DMS 273 treated with DMSO at 0.1 percent for 48 hours (cell line): Measurements from ENCODE around the gene LPP.

Experiments
- DNase-seq: peaks from one replicate; lab custom pipeline; 2025; lab: John Stamatoyannopoulos, UW

LPP gene

GRCh38 chr3:188253123-188253793 lies 99.3 kb downstream of the LPP start:
- no peak for DNase-seq

GRCh38 chr3:188253800-188254452 lies 100.0 kb downstream of the LPP start:
- DNase-seq = peak; percentile 54

- DNase-seq = no peak
Observed at GRCh38 chr3:188254520-188255070, 100.6 kb downstream of the LPP start.

GRCh38 chr3:188255190-188255589 lies 101.2 kb downstream of the LPP start:
- DNase-seq = no peak

- no peak for DNase-seq
Observed at GRCh38 chr3:188256758-188257157, 102.8 kb downstream of the LPP start.

- DNase-seq = no peak
Observed at GRCh38 chr3:188257384-188258026, 103.5 kb downstream of the LPP start.

- DNase-seq = no peak
Observed at GRCh38 chr3:188259191-188259590, 105.2 kb downstream of the LPP start.

GRCh38 chr3:188259596-188259995 lies 105.6 kb downstream of the LPP start:
- no peak for DNase-seq

GRCh38 chr3:188261011-188261410 lies 107.1 kb downstream of the LPP start:
- DNase-seq = no peak

GRCh38 chr3:188262488-188262887 lies 108.5 kb downstream of the LPP start:
- no peak for DNase-seq

GRCh38 chr3:188262913-188263683 lies 109.1 kb downstream of the LPP start:
- DNase-seq = no peak

- no peak for DNase-seq
Observed at GRCh38 chr3:188264226-188265207, 110.6 kb downstream of the LPP start.

GRCh38 chr3:188266562-188267274 lies 112.8 kb downstream of the LPP start:
- no peak for DNase-seq

GRCh38 chr3:188267790-188268335 lies 113.9 kb downstream of the LPP start:
- no peak for DNase-seq

- no peak for DNase-seq
Observed at GRCh38 chr3:188268336-188268735, 114.4 kb downstream of the LPP start.

- no peak for DNase-seq
Observed at GRCh38 chr3:188269040-188269439, 115.1 kb downstream of the LPP start.

GRCh38 chr3:188270423-188270972 lies 116.5 kb downstream of the LPP start:
- no peak for DNase-seq

GRCh38 chr3:188271226-188271914 lies 117.4 kb downstream of the LPP start:
- DNase-seq = no peak
